ENCODE data around the gene COL17A1. TPM values are rescaled to one million over a fixed set of nuclear protein-coding genes. Genes with fewer than 3 reads are reported as not detected.

The COL17A1 gene
- polyA plus RNA-seq, 1 donor (not counting 4 experiments of a cell fraction or from before 2014, with no cell fraction given): 2,386 TPM

- Histone ChIP-seq H3K4me3 (ENCODE audit: control insufficient read depth in 2 of 3, extremely low read depth in 1 of 3, insufficient read depth in 2 of 3, low read depth in 1 of 3, low read length in 3 of 3) (no peak overlapping the region), H3K79me2 (ENCODE audit: control insufficient read depth, insufficient read depth, low read length) (peaks cover 53% of the 10 kb centered on the region), H3K36me3 (ENCODE audit: control insufficient read depth in 2 of 2, extremely low read depth in 1 of 2, insufficient read depth in 2 of 2, low read length in 2 of 2) (peaks cover 5 to 7% of the 10 kb centered on the region in 2 experiments), H2AFZ (ENCODE audit: control insufficient read depth, low read length) (no peak overlapping the region), H3K27me3 (ENCODE audit: control insufficient read depth, extremely low read depth, insufficient read depth, low read length) (no peaks in the 10 kb centered on the region), H3K9me1 (ENCODE audit: control insufficient read depth, extremely low read depth, insufficient read depth, low read length) (no peaks in the 10 kb centered on the region), H3K9me3 (ENCODE audit: control insufficient read depth, low read depth, low read length) (no peaks in the 10 kb centered on the region), H3K4me2 (ENCODE audit: control insufficient read depth, extremely low read depth, insufficient read depth, low read depth, low read length) (no peak overlapping the region), H4K20me1 (ENCODE audit: control insufficient read depth, extremely low read depth, insufficient read depth, low read length) (peaks cover 2% of the 10 kb centered on the region), H3K9ac (ENCODE audit: control insufficient read depth, extremely low read depth, insufficient read depth, low read length) (no peak overlapping the region), H3K4me1 (ENCODE audit: control insufficient read depth, extremely low read depth, insufficient read depth, low read length) (no peaks in the 10 kb centered on the region), H3K27ac (ENCODE audit: control insufficient read depth, insufficient read depth, low read length) (no peak overlapping the region)
- no peak for DNase-seq (ENCODE audit: low read depth, low spot score)
- no peak for FAIRE-seq
- TF ChIP-seq EZH2 (IDR thresholded peaks at IDR 0.05; ENCODE audit: low read length) (no peak), CTCF (optimal IDR thresholded peaks at IDR 0.05 in 1 of 3, IDR thresholded peaks at IDR 0.05 in 1 of 3, conservative IDR thresholded peaks at IDR 0.05 in 1 of 3; ENCODE audit: extremely low read depth in 1 of 3, insufficient read depth in 2 of 3, low read length in 3 of 3) (no peak)
- dilution Hi-C loops (cut with MboI; ENCODE audit: extremely low pct_ligation_motif_present, low sequenced_read_pairs): no loop called here
Measured at GRCh38 chr10:103990531-103990930, 95.1 kb downstream of the COL17A1 start.

GRCh38 chr10:103990121-103990520 lies 95.6 kb downstream of the COL17A1 start:
- H3K79me2 ChIP-seq (ENCODE audit: control insufficient read depth, insufficient read depth, low read length): peaks cover 55% of the 10 kb centered on the region
- H3K9me1 ChIP-seq (ENCODE audit: control insufficient read depth, extremely low read depth, insufficient read depth, low read length): no peaks in the 10 kb centered on the region
- H3K27me3 ChIP-seq (ENCODE audit: control insufficient read depth, extremely low read depth, insufficient read depth, low read length): no peaks in the 10 kb centered on the region
- peaks cover 2% of the 10 kb centered on the region for H4K20me1 ChIP-seq (ENCODE audit: control insufficient read depth, extremely low read depth, insufficient read depth, low read length)
- dilution Hi-C loops (cut with MboI; ENCODE audit: extremely low pct_ligation_motif_present, low sequenced_read_pairs): no loop called here
- H3K36me3 ChIP-seq (ENCODE audit: control insufficient read depth in 2 of 2, extremely low read depth in 1 of 2, insufficient read depth in 2 of 2, low read length in 2 of 2): peaks cover 5 to 7% of the 10 kb centered on the region in 2 experiments
- FAIRE-seq (peak; percentile 39), DNase-seq (ENCODE audit: low read depth, low spot score) (no peak)
- no peak overlapping the region for H2AFZ ChIP-seq (ENCODE audit: control insufficient read depth, low read length)
- H3K4me3 ChIP-seq (ENCODE audit: control insufficient read depth in 2 of 3, extremely low read depth in 1 of 3, insufficient read depth in 2 of 3, low read depth in 1 of 3, low read length in 3 of 3): no peak overlapping the region
- H3K9me3 ChIP-seq (ENCODE audit: control insufficient read depth, low read depth, low read length): no peaks in the 10 kb centered on the region
- no peak overlapping the region for H3K27ac ChIP-seq (ENCODE audit: control insufficient read depth, insufficient read depth, low read length)
- H3K4me2 ChIP-seq (ENCODE audit: control insufficient read depth, extremely low read depth, insufficient read depth, low read depth, low read length): no peak overlapping the region
- no peaks in the 10 kb centered on the region for H3K4me1 ChIP-seq (ENCODE audit: control insufficient read depth, extremely low read depth, insufficient read depth, low read length)
- TF ChIP-seq EZH2 (IDR thresholded peaks at IDR 0.05; ENCODE audit: low read length) (no peak), CTCF (optimal IDR thresholded peaks at IDR 0.05 in 1 of 3, IDR thresholded peaks at IDR 0.05 in 1 of 3, conservative IDR thresholded peaks at IDR 0.05 in 1 of 3; ENCODE audit: extremely low read depth in 1 of 3, insufficient read depth in 2 of 3, low read length in 3 of 3) (no peak)
- H3K9ac ChIP-seq (ENCODE audit: control insufficient read depth, extremely low read depth, insufficient read depth, low read length): no peak overlapping the region
